Measurements from ENCODE around the gene SLC18A2.
"Not testable (repeated sequence)": the region's sequence is repeated elsewhere in the genome, so short reads cannot be mapped to it uniquely, and the experiment has no call there.

SLC18A2 gene

GRCh38 chr10:117266400-117266799 lies 25.5 kb downstream of the SLC18A2 start:
- no peak for DNase-seq

- DNase-seq, result no peak
Measured at GRCh38 chr10:117266812-117267211, 25.9 kb downstream of the SLC18A2 start.

GRCh38 chr10:117268258-117268657 lies 27.3 kb downstream of the SLC18A2 start:
- no peak for DNase-seq

- no peak for DNase-seq
Measured at GRCh38 chr10:117268907-117269306, 28.0 kb downstream of the SLC18A2 start.

GRCh38 chr10:117271427-117271826 lies 30.5 kb downstream of the SLC18A2 start:
- no peak for DNase-seq

DNA sequence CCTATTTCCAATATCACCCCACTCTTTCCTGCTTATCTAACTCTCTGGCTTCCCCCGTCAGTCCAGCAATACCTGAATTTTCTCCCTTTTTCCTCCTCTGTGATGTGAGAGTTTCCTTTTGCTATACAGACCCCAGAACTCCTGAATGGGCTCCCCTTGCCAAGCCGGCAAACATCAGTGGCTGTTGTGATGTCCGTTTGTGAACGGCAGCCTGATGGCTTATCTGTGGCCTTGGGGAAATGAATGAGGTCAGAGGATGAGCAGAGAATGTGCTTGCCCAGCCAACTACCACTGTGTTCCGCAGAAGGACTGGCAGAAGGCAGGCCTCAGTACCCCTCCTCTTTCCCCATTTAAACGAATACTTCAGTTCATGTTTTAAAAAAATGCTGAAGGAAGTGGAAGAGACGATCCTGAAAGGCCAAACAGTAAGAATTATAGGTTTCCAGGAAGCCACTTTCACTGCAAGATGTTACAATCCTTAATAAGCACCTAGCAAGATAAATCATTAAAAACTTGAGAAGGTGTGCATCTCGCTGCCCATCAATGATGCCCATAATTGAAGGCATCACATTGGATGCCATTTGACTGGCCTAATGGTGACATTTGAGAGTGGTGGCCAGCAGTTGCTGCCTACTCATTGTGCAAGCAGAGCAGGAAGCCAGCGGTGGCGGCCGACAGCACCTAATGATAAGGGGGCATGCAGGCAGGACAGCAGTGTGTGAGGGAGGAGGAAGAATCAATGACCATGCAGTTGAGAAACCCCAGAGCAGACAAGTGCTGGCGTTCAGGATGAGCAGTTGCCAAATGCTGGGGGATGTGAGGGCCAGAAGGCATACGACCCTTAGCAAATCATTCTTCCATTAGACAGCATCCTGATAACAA lies 31.5 kb downstream of the SLC18A2 start:
- DNase-seq, result no peak

GRCh38 chr10:117273980-117274379 lies 33.1 kb downstream of the SLC18A2 start:
- no peak for DNase-seq

DNA sequence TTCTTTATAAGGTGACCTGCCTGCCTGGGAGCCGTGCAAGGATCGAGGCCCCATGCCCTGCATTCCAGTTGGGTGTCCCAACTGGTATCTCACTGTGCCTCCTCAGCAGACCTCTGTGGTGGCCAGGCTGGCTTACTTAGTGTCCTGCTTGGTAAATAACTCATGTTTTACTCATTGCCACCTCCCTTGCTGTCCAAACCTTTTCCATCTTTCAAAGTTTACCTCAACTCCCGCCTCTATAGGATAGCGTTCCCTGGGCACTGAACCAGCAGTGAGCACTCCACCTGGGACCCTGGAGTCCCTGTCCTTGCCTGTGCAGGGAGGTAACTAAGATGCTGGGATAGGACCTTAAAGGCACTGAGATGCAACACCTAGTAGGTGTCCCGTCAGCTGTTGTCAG lies 33.6 kb downstream of the SLC18A2 start:
- DNase-seq, result no peak

- DNase-seq, result no peak
Measured at GRCh38 chr10:117275121-117275520, 34.2 kb downstream of the SLC18A2 start.

GRCh38 chr10:117277675-117278074 lies 36.8 kb downstream of the SLC18A2 start:
- no peak for DNase-seq

GRCh38 chr10:117284716-117285494 lies 44.0 kb downstream of the SLC18A2 start:
- no peak for DNase-seq

DNA sequence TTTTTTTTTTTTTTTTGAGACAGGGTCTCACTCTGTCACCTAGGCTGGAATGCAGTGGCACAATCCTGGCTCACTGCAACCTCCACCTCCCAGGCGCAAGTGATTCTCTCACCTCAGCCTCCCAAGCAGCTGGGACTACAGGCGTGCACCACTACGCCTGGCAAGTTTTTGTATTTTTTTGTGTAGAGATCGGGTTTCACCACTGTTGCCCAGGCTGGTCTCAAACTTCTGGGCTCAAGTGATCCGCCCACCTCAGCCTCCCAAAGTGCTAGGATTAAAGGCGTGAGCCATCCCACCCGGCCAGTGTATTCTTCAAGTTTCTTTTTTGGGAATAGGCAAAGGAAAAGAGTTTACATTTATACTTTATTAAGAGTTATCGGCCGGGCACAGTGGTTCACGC lies 50.0 kb downstream of the SLC18A2 start:
- not testable (repeated sequence) for DNase-seq

GRCh38 chr10:117294039-117294645 lies 53.2 kb downstream of the SLC18A2 start:
- no peak for DNase-seq

DNA sequence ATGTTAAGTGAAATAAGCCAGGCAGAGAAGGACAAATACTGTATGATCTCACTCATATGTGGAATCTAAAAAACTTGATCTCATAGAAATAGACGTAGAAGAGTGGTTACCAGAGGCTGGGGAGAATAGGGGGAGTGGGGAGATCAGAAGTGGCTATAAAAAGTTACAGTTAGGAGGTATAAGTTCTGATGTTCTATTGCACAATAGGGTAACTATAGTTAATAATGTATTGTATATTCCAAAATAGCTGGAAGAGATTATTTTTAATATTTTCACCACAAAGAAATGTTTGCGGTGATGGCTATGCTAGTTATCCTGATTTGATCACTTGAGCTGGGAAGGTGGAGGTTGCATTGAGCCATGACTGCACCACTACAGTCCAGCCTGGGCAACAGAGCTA lies 53.8 kb downstream of the SLC18A2 start:
- DNase-seq, result no peak

DNA sequence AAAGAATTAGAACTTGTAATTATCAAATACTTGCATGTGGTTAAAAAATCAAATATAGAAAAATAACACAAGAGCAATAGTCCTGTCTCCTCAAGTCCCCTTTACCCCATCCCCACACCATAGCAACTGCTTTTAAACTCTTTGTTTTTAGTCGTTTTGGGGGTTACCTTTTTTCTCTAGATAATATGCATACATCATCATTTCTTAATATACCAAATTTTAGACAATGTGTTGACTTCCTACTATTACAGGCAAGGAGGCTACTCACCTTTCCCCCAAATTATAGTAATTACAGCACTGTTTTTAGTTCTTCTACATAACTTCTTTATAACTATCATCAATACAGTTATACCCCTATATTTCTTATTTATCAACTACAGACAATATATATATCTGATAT lies 57.3 kb downstream of the SLC18A2 start:
- no peak for DNase-seq

DNA sequence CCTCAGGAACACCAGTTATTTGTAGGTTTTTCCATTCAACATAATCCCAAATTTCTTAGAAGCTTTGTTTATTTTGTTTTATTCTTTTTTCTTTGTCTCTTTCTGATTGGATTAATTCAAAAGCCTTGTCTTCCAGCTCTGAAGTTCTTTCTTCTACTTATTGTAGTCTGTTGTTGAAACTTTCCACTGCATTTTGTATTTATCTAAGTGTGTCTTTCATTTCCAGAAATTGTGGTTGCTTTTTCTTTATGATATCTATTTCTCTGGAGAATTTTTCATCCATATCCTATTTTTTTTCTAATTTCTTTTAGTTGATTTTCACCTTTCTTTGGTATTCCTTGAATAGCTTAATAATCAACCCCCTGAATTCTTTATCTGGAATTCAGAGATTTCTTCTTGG lies 58.5 kb downstream of the SLC18A2 start:
- DNase-seq, result no peak

- DNase-seq, result no peak
Measured at GRCh38 chr10:117300671-117301070, 59.8 kb downstream of the SLC18A2 start.

GRCh38 chr10:117303451-117303850 lies 62.5 kb downstream of the SLC18A2 start:
- DNase-seq, result not testable (repeated sequence)

DNA sequence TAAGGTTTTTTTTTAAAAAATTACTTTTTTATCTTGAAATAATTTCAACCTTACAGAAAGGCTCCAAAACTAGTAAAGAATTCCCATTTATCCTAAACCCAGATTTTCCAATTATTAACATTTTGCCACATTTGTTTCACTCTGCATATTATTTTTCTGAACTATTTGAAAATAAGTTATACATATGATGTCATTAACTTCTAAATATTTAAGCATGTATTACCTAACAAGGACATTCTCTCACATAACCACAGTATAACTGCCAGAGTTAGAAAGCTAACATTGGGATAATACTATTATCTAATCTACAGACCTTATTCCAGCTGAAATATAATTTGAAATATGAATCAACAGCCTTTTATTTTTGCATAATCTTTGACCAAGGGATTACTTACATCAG lies 65.8 kb downstream of the SLC18A2 start:
- no peak for DNase-seq

DNA sequence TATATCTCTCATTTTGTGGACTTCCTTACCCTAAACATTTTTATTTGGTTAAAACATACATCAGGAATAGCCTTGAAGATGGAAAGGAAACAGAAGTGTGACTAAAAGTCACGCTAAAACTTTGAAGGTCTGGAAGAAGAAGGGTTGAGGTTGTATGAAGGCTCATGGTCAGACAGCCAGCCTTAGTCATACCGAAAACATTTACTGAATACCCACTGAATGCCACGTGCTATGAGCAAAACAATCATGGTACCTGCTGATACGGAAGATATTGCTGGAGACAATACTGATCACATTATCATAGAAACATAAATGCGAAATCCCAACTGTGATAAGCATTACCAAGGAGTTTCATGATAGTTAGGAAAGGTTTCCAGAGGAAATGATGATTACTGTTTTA lies 70.3 kb downstream of the SLC18A2 start:
- no peak for DNase-seq

- DNase-seq, result no peak
Measured at GRCh38 chr10:117312430-117312829, 71.5 kb downstream of the SLC18A2 start.

- no peak for DNase-seq
Measured at GRCh38 chr10:117313641-117314040, 72.7 kb downstream of the SLC18A2 start.

- DNase-seq, result no peak
Measured at GRCh38 chr10:117316701-117317100, 75.8 kb downstream of the SLC18A2 start.

- DNase-seq, result no peak
Measured at GRCh38 chr10:117318909-117319308, 78.0 kb downstream of the SLC18A2 start.

All from cortex of kidney (tissue), 1 donor.